Fibroblast of skin of left biceps (primary cell): ENCODE measurements around the gene LIX1.
A peak's percentile ranks its signal among the peaks of the same experiment; 100 is the strongest.
"Not testable (repeated sequence)": the region's sequence is repeated elsewhere in the genome, so short reads cannot be mapped to it uniquely, and the experiment has no call there.

Source experiments
- DNase-seq, 2 experiments: peaks; one replicate each; pipeline ENCODE4 v3.0.0-alpha.2; 2013; ENCODE audit warnings: low read depth in 2 of 2

Gene LIX1

GRCh38 chr5:97142521-97143254 is at the start of gene LIX1:
TSS of gene LIX1 (minus strand) at chr5:97142611. CDS start at chr5:97142576, 35 bp downstream.
- DNase-seq, result no peak

GRCh38 chr5:97191893-97192292 is 49.5 kb upstream of the LIX1 start:
- DNase-seq, result no peak

GRCh38 chr5:97189523-97189922 is 47.1 kb upstream of the LIX1 start:
- not testable (repeated sequence) for DNase-seq

GRCh38 chr5:97183930-97184213 is 41.5 kb upstream of the LIX1 start:
- DNase-seq, result no peak

GRCh38 chr5:97183100-97183929 is 40.9 kb upstream of the LIX1 start, which contains the start of gene RIOK2:
TSS of gene RIOK2 (minus strand) at chr5:97183247. CDS start at chr5:97183191, 56 bp downstream.
- peak; percentile 89 to 90 for DNase-seq

- no peak for DNase-seq
Measured at GRCh38 chr5:97182571-97183099, 40.2 kb upstream of the LIX1 start.

GRCh38 chr5:97181856-97182545 is 39.6 kb upstream of the LIX1 start:
- no peak for DNase-seq

GRCh38 chr5:97179457-97179856 is 37.0 kb upstream of the LIX1 start:
- not testable (repeated sequence) for DNase-seq

GRCh38 chr5:97172227-97172626 is 29.8 kb upstream of the LIX1 start:
- no peak for DNase-seq

- DNase-seq, result no peak
Measured at GRCh38 chr5:97171703-97172102, 29.3 kb upstream of the LIX1 start.

- no peak for DNase-seq
Measured at GRCh38 chr5:97167435-97167834, 25.0 kb upstream of the LIX1 start.

GRCh38 chr5:97165726-97166125 is 23.3 kb upstream of the LIX1 start:
- DNase-seq, result no peak

- DNase-seq, result no peak
Measured at GRCh38 chr5:97164846-97165245, 22.4 kb upstream of the LIX1 start.

- DNase-seq, result no peak
Measured at GRCh38 chr5:97163790-97164285, 21.4 kb upstream of the LIX1 start.

GRCh38 chr5:97163360-97163764 is 21.0 kb upstream of the LIX1 start:
- no peak for DNase-seq

GRCh38 chr5:97162045-97162444 is 19.6 kb upstream of the LIX1 start:
- DNase-seq, result peak; percentile 41 to 42

GRCh38 chr5:97157689-97158088 is 15.3 kb upstream of the LIX1 start:
- DNase-seq, result no peak

- DNase-seq, result no peak
Measured at GRCh38 chr5:97151370-97151769, 9.0 kb upstream of the LIX1 start.

- no peak for DNase-seq
Measured at GRCh38 chr5:97150401-97150800, 8.0 kb upstream of the LIX1 start.

- no peak for DNase-seq
Measured at GRCh38 chr5:97149709-97150108, 7.3 kb upstream of the LIX1 start.

GRCh38 chr5:97148288-97148687 is 5.9 kb upstream of the LIX1 start:
- no peak for DNase-seq

- no peak for DNase-seq
Measured at GRCh38 chr5:97143704-97144103, 1.3 kb upstream of the LIX1 start.
